H9 (cell line): ENCODE measurements around the gene HECTD2. TPM values are rescaled to one million over a fixed set of nuclear protein-coding genes. Genes with fewer than 3 reads are reported as not detected.

Experiments used
- DNase-seq: peaks from one replicate; pipeline ENCODE4 v3.0.0-alpha.2; 2017
- H2AFZ ChIP-seq: one replicate; pipeline ENCODE4 v1.6.1; 2013; ENCODE audit warnings: mild to moderate bottlenecking, low read length, control low read depth, moderate library complexity
- H2AK5ac ChIP-seq: 2 replicates; pipeline ENCODE4 v1.6.1; 2013; ENCODE audit warnings: low read length, control low read depth, mixed read lengths; ENCODE audit not compliant: insufficient read length
- H2BK120ac ChIP-seq: one replicate; pipeline ENCODE4 v1.6.1; 2013; ENCODE audit warnings: low read depth, mild to moderate bottlenecking, low read length, control low read depth, inconsistent platforms; ENCODE audit not compliant: poor library complexity, severe bottlenecking
- H2BK12ac ChIP-seq: 2 replicates; pipeline ENCODE4 v1.6.1; 2013; ENCODE audit warnings: low read length, control low read depth, mixed read lengths, low read depth; ENCODE audit not compliant: insufficient read length
- H2BK15ac ChIP-seq: 2 replicates; pipeline ENCODE4 v1.6.1; 2013; ENCODE audit warnings: low read depth, low read length, control low read depth
- H2BK20ac ChIP-seq: one replicate; pipeline ENCODE4 v1.6.1; 2013; ENCODE audit warnings: low read depth, mild to moderate bottlenecking, low read length, control low read depth, inconsistent platforms; ENCODE audit not compliant: poor library complexity, severe bottlenecking
- H2BK5ac ChIP-seq: 2 replicates; pipeline ENCODE4 v1.6.1; 2013; ENCODE audit warnings: low read length, control low read depth, mixed read lengths; ENCODE audit not compliant: insufficient read length
- H3K14ac ChIP-seq: 2 replicates; pipeline ENCODE4 v1.6.1; 2013; ENCODE audit warnings: low read length, control low read depth; ENCODE audit not compliant: insufficient read depth
- H3K18ac ChIP-seq: 2 replicates; pipeline ENCODE4 v1.6.1; 2013; ENCODE audit warnings: low read depth, mild to moderate bottlenecking, mixed read lengths, low read length, control low read depth; ENCODE audit not compliant: insufficient read length
- H3K23ac ChIP-seq: 2 replicates; pipeline ENCODE4 v1.6.1; 2013; ENCODE audit warnings: low read length, control low read depth, mixed read lengths, low read depth; ENCODE audit not compliant: insufficient read length
- H3K23me2 ChIP-seq: 2 replicates; pipeline ENCODE4 v1.6.1; 2013; ENCODE audit warnings: low read depth, mild to moderate bottlenecking, mixed read lengths, low read length, control low read depth; ENCODE audit not compliant: insufficient read length, poor library complexity, severe bottlenecking
- H3K27ac ChIP-seq: 2 replicates; pipeline ENCODE4 v1.5.1; 2013; ENCODE audit warnings: low read length, control low read depth, mixed read lengths, low read depth; ENCODE audit not compliant: insufficient read length
- H3K27me3 ChIP-seq: 2 replicates; pipeline ENCODE4 v1.6.1; 2013; ENCODE audit warnings: low read length, control low read depth, inconsistent platforms; ENCODE audit not compliant: insufficient read depth
- H3K4ac ChIP-seq: 2 replicates; pipeline ENCODE4 v1.6.1; 2013; ENCODE audit warnings: low read depth, mild to moderate bottlenecking, control low read depth, inconsistent platforms, low read length, moderate library complexity
- H3K4me1 ChIP-seq: 2 replicates; pipeline ENCODE4 v1.6.1; 2013; ENCODE audit warnings: low read length, control low read depth, inconsistent platforms; ENCODE audit not compliant: insufficient read depth
- H3K4me2 ChIP-seq: 2 replicates; pipeline ENCODE4 v1.6.1; 2013; ENCODE audit warnings: low read length, control low read depth, mixed read lengths; ENCODE audit not compliant: insufficient read length, insufficient read depth
- H3K56ac ChIP-seq: 2 replicates; pipeline ENCODE4 v1.6.1; 2013; ENCODE audit warnings: low read depth, mild to moderate bottlenecking, mixed read lengths, low read length, control low read depth; ENCODE audit not compliant: insufficient read length
- H3K79me1 ChIP-seq: 2 replicates; pipeline ENCODE4 v1.6.1; 2013; ENCODE audit warnings: low read depth, mild to moderate bottlenecking, moderate library complexity, low read length, control low read depth, inconsistent platforms; ENCODE audit not compliant: insufficient read depth, poor library complexity, severe bottlenecking
- H3K79me2 ChIP-seq: 2 replicates; pipeline ENCODE4 v1.6.1; 2013; ENCODE audit warnings: low read length, control low read depth, inconsistent platforms; ENCODE audit not compliant: insufficient read depth
- H3K9ac ChIP-seq: 2 replicates; pipeline ENCODE4 v1.6.1; 2013; ENCODE audit warnings: low read length, control low read depth, mixed read lengths; ENCODE audit not compliant: insufficient read length; ENCODE audit errors: extremely low read depth
- H3K9me3 ChIP-seq: one replicate; pipeline ENCODE4 v1.6.1; 2013; ENCODE audit warnings: low read depth, low read length, inconsistent platforms; ENCODE audit not compliant: control insufficient read depth
- H3T11ph ChIP-seq: one replicate; pipeline ENCODE4 v1.6.1; 2013; ENCODE audit warnings: mild to moderate bottlenecking, low read length, control low read depth, inconsistent platforms
- H4K20me1 ChIP-seq: one replicate; pipeline ENCODE4 v1.6.1; 2013; ENCODE audit not compliant: control insufficient read depth, insufficient read length, insufficient read depth
- H4K5ac ChIP-seq: 2 replicates; pipeline ENCODE4 v1.6.1; 2013; ENCODE audit warnings: low read depth, mild to moderate bottlenecking, mixed read lengths, low read length, control low read depth; ENCODE audit not compliant: insufficient read length
- H4K8ac ChIP-seq: replicated peaks from 2 replicates; pipeline ENCODE4 v1.6.1; 2013; ENCODE audit warnings: low read length, control low read depth, mixed read lengths, low read depth; ENCODE audit not compliant: insufficient read length
- H4K91ac ChIP-seq: 2 replicates; pipeline ENCODE4 v1.6.1; 2013; ENCODE audit warnings: low read depth, mild to moderate bottlenecking, moderate library complexity, mixed read lengths, low read length, control low read depth; ENCODE audit not compliant: insufficient read length
- H3K27ac Mint-ChIP-seq, 3 experiments: 2 replicates in 2 of 3; 3 replicates in 1 of 3; pipeline ENCODE4 v1.8.0; 2020 to 2021; ENCODE audit warnings: mixed read lengths in 3 of 3, mild to moderate bottlenecking in 1 of 3, moderate library complexity in 1 of 3
- H3K27me3 Mint-ChIP-seq: 2 replicates; pipeline ENCODE4 v1.8.0; 2021; ENCODE audit warnings: low read depth, mild to moderate bottlenecking, moderate library complexity, mixed read lengths
- H3K36me3 Mint-ChIP-seq, 3 experiments: 2 replicates in 2 of 3; 3 replicates in 1 of 3; pipeline ENCODE4 v1.8.0; 2020 to 2021; ENCODE audit warnings: low read depth in 3 of 3, mixed read lengths in 3 of 3; ENCODE audit not compliant: insufficient read depth in 1 of 3
- H3K4me1 Mint-ChIP-seq, 2 experiments: 2 replicates each; pipeline ENCODE4 v1.8.0; 2020; ENCODE audit warnings: mixed read lengths in 2 of 2
- H3K4me3 Mint-ChIP-seq, 2 experiments: 2 replicates in 1 of 2; 3 replicates in 1 of 2; pipeline ENCODE4 v1.8.0; 2020 to 2021; ENCODE audit warnings: mild to moderate bottlenecking in 2 of 2, mixed read lengths in 2 of 2, moderate library complexity in 1 of 2
- H3K9me3 Mint-ChIP-seq, 2 experiments: 2 replicates in 1 of 2; 3 replicates in 1 of 2; pipeline ENCODE4 v1.8.0; 2020; ENCODE audit warnings: mild to moderate bottlenecking in 2 of 2, mixed read lengths in 2 of 2, moderate library complexity in 1 of 2
- CTCF ChIP-seq: fragments of 200-600 bp; sonication (generic); conservative IDR thresholded peaks from 3 replicates; pipeline ENCODE4 v1.8.0; 2021; ENCODE audit warnings: antibody characterized with exemption, mild to moderate bottlenecking
- total RNA-seq: library from RNA; stranded (reverse); gene quantifications from 2 replicates; pipeline ENCODE4 v1.2.1, GENCODE V29; 2021

Gene HECTD2
- total RNA-seq, 1 experiment from 2014 or later = 13.4 TPM

- H3K4me3 Mint-ChIP-seq = no peak overlapping the region
- DNase-seq = no peak
- Histone ChIP-seq H3K27me3 (no peaks in the 10 kb centered on the region), H2AK5ac (no peak overlapping the region), H3K14ac (no peak overlapping the region), H3K4me2 (no peak overlapping the region), H3K27ac (no peak overlapping the region), H3K18ac (no peak overlapping the region), H3K23me2 (no peaks in the 10 kb centered on the region), H2BK15ac (no peak overlapping the region), H2BK120ac (no peak overlapping the region), H3K9ac (no peak overlapping the region), H4K5ac (no peak overlapping the region), H4K20me1 (no peaks in the 10 kb centered on the region), H4K91ac (no peak overlapping the region), H2AFZ (no peak overlapping the region), H3K79me1 (no peaks in the 10 kb centered on the region), H3K56ac (no peak overlapping the region), H3K79me2 (no peaks in the 10 kb centered on the region), H2BK20ac (no peak overlapping the region), H3K9me3 (no peaks in the 10 kb centered on the region), H2BK12ac (no peak overlapping the region), H3K4ac (no peak overlapping the region), H4K8ac (no peak overlapping the region), H2BK5ac (no peak overlapping the region), H3T11ph (no peak overlapping the region), H3K4me1 (no peaks in the 10 kb centered on the region), H3K23ac (no peak overlapping the region)
- no peaks in the 10 kb centered on the region for H3K4me1 Mint-ChIP-seq
- no peaks in the 10 kb centered on the region for H3K36me3 Mint-ChIP-seq
- TF ChIP-seq CTCF = no peak
- no peaks in the 10 kb centered on the region for H3K9me3 Mint-ChIP-seq
- H3K27ac Mint-ChIP-seq = no peak overlapping the region
- H3K27me3 Mint-ChIP-seq = no peaks in the 10 kb centered on the region
These were observed 69.4 kb downstream of the HECTD2 start for GRCh38 chr10:91479583-91479982.
